Testis (tissue), 2 donors: ENCODE data around the gene DLG3.

Source experiments
- CTCF ChIP-seq, 3 experiments: fragments of 450-650 bp in 2 of 3; fragments of 200-600 bp in 1 of 3; sonication (generic) in 1 of 3; IDR thresholded peaks; one replicate each; pipeline ENCODE4 v1.5.1; 2016 to 2019; ENCODE audit warnings: antibody characterized with exemption in 3 of 3, mild to moderate bottlenecking in 2 of 3, moderate library complexity in 1 of 3
- POLR2A ChIP-seq: fragments of 450-650 bp; IDR thresholded peaks from one replicate; pipeline ENCODE4 v1.6.1; 2017; ENCODE audit warnings: antibody characterized with exemption, mild to moderate bottlenecking, moderate library complexity

GRCh38 chrX:70468709-70469108, 24.1 kb downstream of the DLG3 start:
- TF ChIP-seq POLR2A (no peak), CTCF (IDR thresholded peaks at IDR 0.05) (no peak)
